Lung (tissue), 12 donors: ENCODE measurements around the gene CAMK2N1. TPM values are rescaled to one million over a fixed set of nuclear protein-coding genes. Genes with fewer than 3 reads are reported as not detected.

ENCODE experiments used
- ATAC-seq: fragments of 200-7000 bp; cut with Tn5 transposase; one replicate; pipeline ENCODE4 v1.9.1; 2020; ENCODE audit warnings: moderate number of reproducible peaks; ENCODE audit not compliant: insufficient read depth, low FRiP score
- DNase-seq, 3 donors: peaks; one replicate each; pipeline ENCODE4 v3.0.0-alpha.2; 2013 to 2017
- H3K27ac ChIP-seq, 2 donors: one replicate each; pipeline ENCODE4 v1.5.1; 2013; ENCODE audit warnings: mild to moderate bottlenecking in 2 of 2, moderate library complexity in 2 of 2, control low read depth in 1 of 2, inconsistent platforms in 1 of 2, low read depth in 1 of 2, low read length in 1 of 2
- H3K27me3 ChIP-seq, 3 donors: one replicate each; pipeline ENCODE4 v1.5.1; 2013; ENCODE audit warnings: low read length in 2 of 3; ENCODE audit not compliant: control insufficient read depth in 3 of 3, insufficient read depth in 3 of 3
- H3K36me3 ChIP-seq, 4 donors: one replicate each; pipeline ENCODE4 v1.5.1; 2013; ENCODE audit warnings: low read length in 4 of 4, mild to moderate bottlenecking in 1 of 4, moderate library complexity in 1 of 4; ENCODE audit not compliant: control insufficient read depth in 4 of 4, insufficient read depth in 4 of 4
- H3K4me1 ChIP-seq, 5 donors: one replicate each; pipeline ENCODE4 v1.5.1; 2013; ENCODE audit warnings: low read length in 5 of 5, mild to moderate bottlenecking in 2 of 5, moderate library complexity in 1 of 5; ENCODE audit not compliant: control insufficient read depth in 5 of 5, insufficient read depth in 5 of 5
- H3K4me3 ChIP-seq: one replicate; pipeline ENCODE4 v1.5.1; 2013; ENCODE audit warnings: mild to moderate bottlenecking, control low read depth, moderate library complexity
- H3K9ac ChIP-seq, 2 donors: one replicate each; pipeline ENCODE4 v1.5.1; 2013; ENCODE audit warnings: low read length in 2 of 2, control low read depth in 1 of 2; ENCODE audit not compliant: insufficient read depth in 1 of 2
- H3K9me3 ChIP-seq, 4 donors: one replicate each; pipeline ENCODE4 v1.5.1; 2013; ENCODE audit warnings: low read length in 3 of 4, mild to moderate bottlenecking in 1 of 4, moderate library complexity in 1 of 4; ENCODE audit not compliant: control insufficient read depth in 4 of 4, insufficient read depth in 3 of 4
- CTCF ChIP-seq: IDR thresholded peaks from 2 replicates; pipeline ENCODE4 v1.5.1; 2012; ENCODE audit warnings: mild to moderate bottlenecking; ENCODE audit errors: control extremely low read depth, extremely low read depth
- WGBS, 2 donors: extraction: QIAGEN DNeasy Blood & Tissue Kit; methylation state at CpG; one replicate each; pipeline ENCODE4 v1.1.7; 2013; 5-methylcytosine and 5-hydroxymethylcytosine counted together
- polyA plus RNA-seq, 2 donors: library from polyadenylated mRNA; stranded (reverse); fragments of 200-250 nt; gene quantifications; one replicate each; pipeline ENCODE4 v1.2.1, GENCODE V29; 2013
- total RNA-seq, 2 donors: library from RNA; depleted of rRNA in 1 of 2; stranded (reverse); fragments of >200 nt in 1 of 2; gene quantifications; one replicate each; pipeline ENCODE4 v1.2.1, GENCODE V29; 2014 to 2021
- donor health status: control.
- donor health status: control.
- donor health status: Bipolar disorder and iron deficiency.
- donor health status: healthy.
- donor health status: DM: yes; HTN: yes; CAD: no.

Gene CAMK2N1
- total and polyA plus RNA-seq, 4 donors = 6.5 to 44.3 (median 28.3) TPM

- Histone ChIP-seq H3K9ac (no peak overlapping the region), H3K27me3 (peaks cover 0 to 26% (median 10%) of the 10 kb centered on the region in 3 donors), H3K9me3 (peaks cover 0 to 6% (median 0%) of the 10 kb centered on the region in 4 donors), H3K27ac (no peak overlapping the region), H3K4me1 (peaks cover 0 to 42% (median 10%) of the 10 kb centered on the region in 5 donors), H3K4me3 (no peak overlapping the region), H3K36me3 (no peaks in the 10 kb centered on the region)
- 64 to 65% methylated on average over 7 of the region's 7 CpGs for WGBS, 2 donors
- TF ChIP-seq CTCF = no peak
- DNase-seq (no peak), ATAC-seq (no peak)
Measured at GRCh38 chr1:20474996-20475395, 11.0 kb downstream of the CAMK2N1 start.

GRCh38 chr1:20474333-20474975 lies 11.6 kb downstream of the CAMK2N1 start:
- Histone ChIP-seq H3K27me3 (peaks cover 0 to 26% (median 10%) of the 10 kb centered on the region in 3 donors), H3K9me3 (peaks cover 0 to 6% (median 0%) of the 10 kb centered on the region in 4 donors), H3K27ac (no peak overlapping the region), H3K36me3 (no peaks in the 10 kb centered on the region), H3K4me1 (peaks cover 0 to 36% (median 8%) of the 10 kb centered on the region in 5 donors), H3K9ac (no peak overlapping the region), H3K4me3 (no peak overlapping the region)
- ATAC-seq = no peak
- no peak for TF ChIP-seq CTCF
- 72 to 84% methylated on average over 2 of the region's 2 CpGs for WGBS, 2 donors
- DNase-seq = no peak

GRCh38 chr1:20473894-20474293 lies 12.1 kb downstream of the CAMK2N1 start:
- H3K9ac ChIP-seq = no peak overlapping the region
- H3K4me1 ChIP-seq = peaks cover 0 to 36% (median 8%) of the 10 kb centered on the region in 5 donors
- H3K9me3 ChIP-seq = peaks cover 0 to 6% (median 0%) of the 10 kb centered on the region in 4 donors
- H3K27me3 ChIP-seq = peaks cover 0 to 26% (median 10%) of the 10 kb centered on the region in 3 donors
- H3K4me3 ChIP-seq = no peak overlapping the region
- no peaks in the 10 kb centered on the region for H3K36me3 ChIP-seq
- WGBS, 2 donors = 86 to 93% methylated on average over 4 of the region's 4 CpGs
- H3K27ac ChIP-seq = no peak overlapping the region
- ATAC-seq = no peak
- TF ChIP-seq CTCF = no peak
- no peak for DNase-seq
